Lower leg skin (tissue), 3 donors: ENCODE data around the gene CLDN14.

Experiments
- POLR2A ChIP-seq, 2 donors: fragments of 450-650 bp; IDR thresholded peaks; one replicate each; pipeline ENCODE4 v1.6.1; 2016 to 2017; ENCODE audit warnings: antibody characterized with exemption in 2 of 2, mild to moderate bottlenecking in 1 of 2, moderate library complexity in 1 of 2
- TF ChIP-seq, protein P1 (sequence below), 3 donors: fragments of 450-650 bp; IDR thresholded peaks; one replicate each; pipeline ENCODE4 v1.5.1; 2016; ENCODE audit warnings: antibody characterized with exemption in 3 of 3, mild to moderate bottlenecking in 3 of 3, moderate library complexity in 2 of 3

GRCh38 chr21:36483095-36483494 is 3.2 kb upstream of the CLDN14 start:
- no peak for TF ChIP-seq POLR2A (IDR thresholded peaks at IDR 0.05)
- TF ChIP-seq, protein P1, sequence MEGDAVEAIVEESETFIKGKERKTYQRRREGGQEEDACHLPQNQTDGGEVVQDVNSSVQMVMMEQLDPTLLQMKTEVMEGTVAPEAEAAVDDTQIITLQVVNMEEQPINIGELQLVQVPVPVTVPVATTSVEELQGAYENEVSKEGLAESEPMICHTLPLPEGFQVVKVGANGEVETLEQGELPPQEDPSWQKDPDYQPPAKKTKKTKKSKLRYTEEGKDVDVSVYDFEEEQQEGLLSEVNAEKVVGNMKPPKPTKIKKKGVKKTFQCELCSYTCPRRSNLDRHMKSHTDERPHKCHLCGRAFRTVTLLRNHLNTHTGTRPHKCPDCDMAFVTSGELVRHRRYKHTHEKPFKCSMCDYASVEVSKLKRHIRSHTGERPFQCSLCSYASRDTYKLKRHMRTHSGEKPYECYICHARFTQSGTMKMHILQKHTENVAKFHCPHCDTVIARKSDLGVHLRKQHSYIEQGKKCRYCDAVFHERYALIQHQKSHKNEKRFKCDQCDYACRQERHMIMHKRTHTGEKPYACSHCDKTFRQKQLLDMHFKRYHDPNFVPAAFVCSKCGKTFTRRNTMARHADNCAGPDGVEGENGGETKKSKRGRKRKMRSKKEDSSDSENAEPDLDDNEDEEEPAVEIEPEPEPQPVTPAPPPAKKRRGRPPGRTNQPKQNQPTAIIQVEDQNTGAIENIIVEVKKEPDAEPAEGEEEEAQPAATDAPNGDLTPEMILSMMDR (IDR thresholded peaks at IDR 0.05), result no peak
